A549 (cell line): ENCODE measurements around the gene CILP.

ENCODE experiments used
- CEBPB ChIP-seq, 2 experiments: fragments of >200 bp in 1 of 2; sonication (Bioruptor Twin) in 1 of 2; formaldehyde crosslinking in 1 of 2; IDR thresholded peaks; 2 replicates each; pipeline ENCODE4 v1.6.1; 2012 to 2016
- EP300 ChIP-seq, 2 experiments: fragments of >200 bp; sonication (Bioruptor Twin); formaldehyde crosslinking; IDR thresholded peaks; 2 replicates in 1 of 2; 3 replicates in 1 of 2; pipeline ENCODE4 v1.6.1; 2016 to 2017
- ESRRA ChIP-seq: fragments of 150-350 bp; IDR thresholded peaks from 2 replicates; pipeline ENCODE4 v1.6.1; 2014; ENCODE audit warnings: mild to moderate bottlenecking, low read length, borderline replicate concordance
- POLR2A ChIP-seq: IDR thresholded peaks from 2 replicates; pipeline ENCODE4 v1.6.1; 2012; ENCODE audit warnings: mild to moderate bottlenecking, low read length
- RAD21 ChIP-seq, 2 experiments: fragments of >200 bp in 1 of 2; sonication (Bioruptor Twin) in 1 of 2; formaldehyde crosslinking in 1 of 2; IDR thresholded peaks in 1 of 2; conservative IDR thresholded peaks in 1 of 2; 2 replicates in 1 of 2; 3 replicates in 1 of 2; pipeline ENCODE4 v1.6.1; 2012 to 2018; ENCODE audit warnings: inconsistent platforms in 1 of 2
- SMC3 ChIP-seq: fragments of >200 bp; sonication (Bioruptor Twin); formaldehyde crosslinking; IDR thresholded peaks from 3 replicates; pipeline ENCODE4 v1.6.1; 2018; ENCODE audit warnings: inconsistent platforms
- TF ChIP-seq, protein P1 (sequence below): fragments of >200 bp; sonication (Bioruptor Twin); formaldehyde crosslinking; IDR thresholded peaks from 3 replicates; pipeline ENCODE4 v1.5.1; 2016
- TF ChIP-seq, protein P2 (sequence below): IDR thresholded peaks from 2 replicates; pipeline ENCODE4 v1.6.1; 2012

DNA sequence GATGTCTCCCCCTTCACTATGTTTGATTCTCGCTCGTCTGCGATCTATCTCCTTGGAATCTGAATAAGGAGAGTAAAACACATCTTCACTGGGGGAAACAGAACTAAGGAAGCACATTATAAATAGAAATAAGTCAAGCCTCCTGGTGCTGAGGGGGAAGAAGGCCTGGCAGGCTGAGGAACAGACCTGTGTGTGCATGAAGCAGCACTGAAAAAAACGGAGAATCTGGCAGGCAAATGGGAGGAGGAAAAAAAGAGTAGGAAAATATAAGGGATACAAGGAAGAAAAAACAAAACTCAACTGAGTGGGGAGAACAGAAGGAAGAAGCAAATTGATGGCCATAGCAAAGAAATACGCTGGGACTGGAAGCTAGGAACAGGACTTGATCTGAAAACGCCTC, 49.7 kb upstream of the CILP start:
- TF ChIP-seq, protein P1, sequence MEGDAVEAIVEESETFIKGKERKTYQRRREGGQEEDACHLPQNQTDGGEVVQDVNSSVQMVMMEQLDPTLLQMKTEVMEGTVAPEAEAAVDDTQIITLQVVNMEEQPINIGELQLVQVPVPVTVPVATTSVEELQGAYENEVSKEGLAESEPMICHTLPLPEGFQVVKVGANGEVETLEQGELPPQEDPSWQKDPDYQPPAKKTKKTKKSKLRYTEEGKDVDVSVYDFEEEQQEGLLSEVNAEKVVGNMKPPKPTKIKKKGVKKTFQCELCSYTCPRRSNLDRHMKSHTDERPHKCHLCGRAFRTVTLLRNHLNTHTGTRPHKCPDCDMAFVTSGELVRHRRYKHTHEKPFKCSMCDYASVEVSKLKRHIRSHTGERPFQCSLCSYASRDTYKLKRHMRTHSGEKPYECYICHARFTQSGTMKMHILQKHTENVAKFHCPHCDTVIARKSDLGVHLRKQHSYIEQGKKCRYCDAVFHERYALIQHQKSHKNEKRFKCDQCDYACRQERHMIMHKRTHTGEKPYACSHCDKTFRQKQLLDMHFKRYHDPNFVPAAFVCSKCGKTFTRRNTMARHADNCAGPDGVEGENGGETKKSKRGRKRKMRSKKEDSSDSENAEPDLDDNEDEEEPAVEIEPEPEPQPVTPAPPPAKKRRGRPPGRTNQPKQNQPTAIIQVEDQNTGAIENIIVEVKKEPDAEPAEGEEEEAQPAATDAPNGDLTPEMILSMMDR = no peak
- TF ChIP-seq RAD21 (conservative IDR thresholded peaks at IDR 0.05 in 1 of 2, IDR thresholded peaks at IDR 0.05 in 1 of 2) (no peak), EP300 (IDR thresholded peaks at IDR 0.05) (no peak), ESRRA (no peak), CEBPB (IDR thresholded peaks at IDR 0.05) (no peak), POLR2A (no peak), SMC3 (no peak)
- TF ChIP-seq, protein P2, sequence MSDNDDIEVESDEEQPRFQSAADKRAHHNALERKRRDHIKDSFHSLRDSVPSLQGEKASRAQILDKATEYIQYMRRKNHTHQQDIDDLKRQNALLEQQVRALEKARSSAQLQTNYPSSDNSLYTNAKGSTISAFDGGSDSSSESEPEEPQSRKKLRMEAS = no peak
